KMS-11 (cell line): ENCODE data around the gene SPOCK2.
"Not testable (repeated sequence)": the region's sequence is repeated elsewhere in the genome, so short reads cannot be mapped to it uniquely, and the experiment has no call there.

Source experiments
- H2AFZ ChIP-seq: fragments of 200-600 bp; sonication (generic); 2 replicates; pipeline ENCODE4 v1.6.1; 2016; ENCODE audit warnings: antibody characterized with exemption, mixed run types, low read depth
- H3K27ac ChIP-seq: fragments of 200-600 bp; sonication (generic); 2 replicates; pipeline ENCODE4 v1.6.1; 2016; ENCODE audit warnings: mild to moderate bottlenecking, mixed run types
- H3K27me3 ChIP-seq: fragments of 200-600 bp; sonication (generic); 2 replicates; pipeline ENCODE4 v1.6.1; 2017; ENCODE audit warnings: mild to moderate bottlenecking, low read depth, mixed run types, moderate library complexity; ENCODE audit not compliant: insufficient read depth
- H3K36me3 ChIP-seq: fragments of 200-600 bp; sonication (generic); 2 replicates; pipeline ENCODE4 v1.6.1; 2017; ENCODE audit warnings: mild to moderate bottlenecking, mixed run types; ENCODE audit not compliant: insufficient read depth
- H3K4me1 ChIP-seq: fragments of 200-600 bp; sonication (generic); 2 replicates; pipeline ENCODE4 v1.6.1; 2016; ENCODE audit warnings: mild to moderate bottlenecking, low read depth, mixed run types; ENCODE audit not compliant: poor library complexity, severe bottlenecking
- H3K4me2 ChIP-seq: fragments of 200-600 bp; sonication (generic); 2 replicates; pipeline ENCODE4 v1.7.0; 2016; ENCODE audit warnings: mild to moderate bottlenecking, mixed run types
- H3K4me3 ChIP-seq: fragments of 200-600 bp; sonication (generic); IDR thresholded peaks from 2 replicates; pipeline ENCODE4 v1.6.1; 2017; ENCODE audit warnings: low read depth, low read length, mixed read lengths; ENCODE audit not compliant: insufficient read depth
- H3K79me2 ChIP-seq: fragments of 200-600 bp; sonication (generic); 2 replicates; pipeline ENCODE4 v1.6.1; 2016; ENCODE audit warnings: low read depth, mixed run types; ENCODE audit not compliant: insufficient read depth
- H3K9ac ChIP-seq: fragments of 200-600 bp; sonication (generic); 2 replicates; pipeline ENCODE4 v1.6.1; 2016; ENCODE audit warnings: mild to moderate bottlenecking, mixed run types
- H4K20me1 ChIP-seq: fragments of 200-600 bp; sonication (generic); 2 replicates; pipeline ENCODE4 v1.6.1; 2016; ENCODE audit warnings: mild to moderate bottlenecking, mixed run types; ENCODE audit not compliant: insufficient read depth
- CTCF ChIP-seq: fragments of 200-600 bp; sonication (generic); conservative IDR thresholded peaks from 2 replicates; pipeline ENCODE4 v1.6.1; 2017; ENCODE audit warnings: low read depth, mild to moderate bottlenecking, antibody characterized with exemption, low read length, moderate library complexity, mixed read lengths

The SPOCK2 gene

GRCh38 chr10:72110673-72111401 lies 22.5 kb upstream of the SPOCK2 start:
- no peak overlapping the region for H2AFZ ChIP-seq
- no peaks in the 10 kb centered on the region for H3K27me3 ChIP-seq
- H3K36me3 ChIP-seq, result no peaks in the 10 kb centered on the region
- no peak for TF ChIP-seq CTCF
- H3K4me1 ChIP-seq, result peaks cover 7% of the 10 kb centered on the region
- H3K79me2 ChIP-seq, result no peaks in the 10 kb centered on the region
- H3K4me2 ChIP-seq, result no peak overlapping the region
- H3K9ac ChIP-seq, result no peak overlapping the region
- H3K27ac ChIP-seq, result no peak overlapping the region
- H4K20me1 ChIP-seq, result no peaks in the 10 kb centered on the region
- H3K4me3 ChIP-seq, result no peak overlapping the region

DNA sequence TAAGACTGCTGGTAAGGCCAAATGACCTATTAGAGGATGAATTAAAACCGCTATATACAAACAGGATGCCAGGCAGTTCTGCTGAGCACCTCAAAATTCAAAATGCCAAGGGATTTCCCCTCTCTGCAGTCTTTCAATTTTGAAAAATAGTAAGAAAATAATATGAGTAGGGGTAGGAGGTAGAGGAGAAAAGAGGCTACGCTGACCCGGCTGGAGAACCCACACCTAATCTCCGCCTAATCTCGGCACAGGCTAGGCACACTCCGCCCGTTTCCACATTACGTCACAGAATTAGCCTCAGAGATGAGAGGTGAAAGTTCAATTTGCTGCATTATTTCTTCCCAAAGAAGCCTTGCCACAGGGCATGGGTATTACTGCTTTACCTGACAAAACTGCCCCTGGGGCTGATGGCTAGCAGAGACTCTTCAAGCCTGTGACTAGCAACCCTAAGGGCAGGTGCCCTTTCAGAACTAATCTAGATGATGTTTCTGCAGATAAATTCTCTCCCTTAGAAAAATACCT lies 21.3 kb upstream of the SPOCK2 start:
- H3K9ac ChIP-seq, result no peak overlapping the region
- TF ChIP-seq CTCF, result no peak
- no peaks in the 10 kb centered on the region for H3K27me3 ChIP-seq
- no peak overlapping the region for H3K27ac ChIP-seq
- no peaks in the 10 kb centered on the region for H4K20me1 ChIP-seq
- no peak overlapping the region for H2AFZ ChIP-seq
- H3K79me2 ChIP-seq, result no peaks in the 10 kb centered on the region
- peaks cover 7% of the 10 kb centered on the region for H3K4me1 ChIP-seq
- H3K36me3 ChIP-seq, result no peaks in the 10 kb centered on the region
- H3K4me3 ChIP-seq, result no peak overlapping the region
- H3K4me2 ChIP-seq, result no peak overlapping the region

DNA sequence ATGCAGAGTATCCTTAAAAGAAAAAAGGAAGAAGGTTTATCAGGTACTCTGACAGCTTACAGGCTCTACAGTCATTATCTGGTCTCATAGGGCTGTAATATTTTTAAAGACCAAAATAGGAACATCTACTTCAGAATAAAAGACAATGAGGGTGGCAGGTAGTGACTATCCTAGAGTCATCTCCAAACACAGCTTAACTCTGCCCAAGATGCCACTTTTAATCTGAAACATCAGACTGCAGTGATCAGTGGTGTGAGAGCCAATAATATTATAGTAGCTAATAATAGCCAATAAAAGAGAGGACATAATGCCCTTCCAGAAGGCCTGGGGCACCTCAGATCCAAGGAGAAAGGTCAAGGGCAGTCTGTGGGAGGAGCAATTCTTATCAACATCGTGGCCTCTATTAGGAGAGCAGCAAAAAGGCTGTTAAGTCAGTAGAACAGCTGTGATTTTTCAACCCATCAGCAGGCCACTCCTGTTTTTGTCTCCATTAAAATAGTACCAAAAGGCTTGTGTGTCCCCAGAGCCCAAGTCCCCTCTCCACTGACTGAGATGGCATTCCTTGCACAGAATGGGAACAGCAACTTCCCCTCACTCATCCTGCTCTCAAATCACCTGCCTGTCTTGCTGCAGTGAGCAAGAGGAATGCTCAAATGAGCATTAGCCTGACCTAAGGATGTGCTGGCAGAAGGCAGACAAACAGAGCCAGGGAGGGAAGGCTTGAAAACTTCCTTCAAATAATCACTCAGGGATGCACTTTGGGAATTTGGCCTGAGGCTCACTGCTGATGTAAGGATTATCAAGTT lies 20.7 kb upstream of the SPOCK2 start:
- Histone ChIP-seq H2AFZ (no peak overlapping the region), H3K36me3 (no peaks in the 10 kb centered on the region), H3K27ac (no peak overlapping the region), H3K79me2 (no peaks in the 10 kb centered on the region), H3K4me1 (peaks cover 7% of the 10 kb centered on the region), H3K4me2 (no peak overlapping the region), H3K9ac (no peak overlapping the region), H4K20me1 (no peaks in the 10 kb centered on the region), H3K4me3 (no peak overlapping the region), H3K27me3 (no peaks in the 10 kb centered on the region)
- no peak for TF ChIP-seq CTCF

GRCh38 chr10:72108004-72108370 lies 19.6 kb upstream of the SPOCK2 start:
- not testable (repeated sequence) for H4K20me1 ChIP-seq, H3K27me3 ChIP-seq, H3K36me3 ChIP-seq, H3K4me1 ChIP-seq, H3K27ac ChIP-seq, H2AFZ ChIP-seq, H3K79me2 ChIP-seq, H3K4me3 ChIP-seq, H3K4me2 ChIP-seq, H3K9ac ChIP-seq
